Thoracic aorta (tissue), 2 donors: Measurements from ENCODE around the gene NEDD4L. TPM values are rescaled to one million over a fixed set of nuclear protein-coding genes. Genes with fewer than 3 reads are reported as not detected.

Source experiments
- ATAC-seq: fragments of 150-250 bp; one replicate; pipeline ENCODE4 v1.8.0; 2017; ENCODE audit warnings: low read depth; ENCODE audit not compliant: insufficient number of reproducible peaks, low FRiP score
- DNase-seq: peaks from one replicate; pipeline ENCODE4 v3.0.0-alpha.2; 2020; ENCODE audit warnings: low spot score
- H3K27ac ChIP-seq, 2 donors: fragments of 200-600 bp; sonication (generic); 1 replicate in 1 of 2; 2 replicates in 1 of 2; pipeline ENCODE4 v1.5.1; 2016; ENCODE audit warnings: mild to moderate bottlenecking in 2 of 2, moderate library complexity in 2 of 2
- H3K27me3 ChIP-seq: fragments of 200-600 bp; sonication (generic); replicated peaks from 2 replicates; pipeline ENCODE4 v1.6.0; 2016; ENCODE audit warnings: mild to moderate bottlenecking; ENCODE audit not compliant: insufficient read depth
- H3K36me3 ChIP-seq: fragments of 200-600 bp; sonication (generic); one replicate; pipeline ENCODE4 v1.5.1; 2016
- H3K4me1 ChIP-seq, 2 donors: fragments of 200-600 bp; sonication (generic); 1 replicate in 1 of 2; 2 replicates in 1 of 2; pipeline versions ENCODE4 v1.5.1 to v1.6.0; 2016; ENCODE audit warnings: low read depth in 2 of 2, mild to moderate bottlenecking in 1 of 2; ENCODE audit not compliant: control insufficient read depth in 1 of 2
- H3K4me3 ChIP-seq: fragments of 200-600 bp; sonication (generic); 2 replicates; pipeline ENCODE4 v1.5.1; 2016; ENCODE audit warnings: mild to moderate bottlenecking
- H3K9me3 ChIP-seq: fragments of 200-600 bp; sonication (generic); 2 replicates; pipeline ENCODE4 v1.5.1; 2016
- CTCF ChIP-seq: fragments of 200-600 bp; sonication (generic); IDR thresholded peaks from one replicate; pipeline ENCODE4 v1.5.1; 2019; ENCODE audit warnings: antibody characterized with exemption
- total RNA-seq, 2 donors: library from RNA; depleted of rRNA; stranded (reverse); fragments of >200 nt; gene quantifications; one replicate each; pipeline versions ENCODE4 v1.1.0 to v1.2.3, GENCODE V29; 2016

The NEDD4L gene
- total RNA-seq, 2 donors from 2014 or later, result 13.9 to 22.9 TPM

- H3K4me1 ChIP-seq, result no peaks in the 10 kb centered on the region
- no peaks in the 10 kb centered on the region for H3K36me3 ChIP-seq
- no peaks in the 10 kb centered on the region for H3K9me3 ChIP-seq
- no peak overlapping the region for H3K4me3 ChIP-seq
- no peak for ATAC-seq
- no peak for TF ChIP-seq CTCF
- H3K27me3 ChIP-seq, result no peaks in the 10 kb centered on the region
- DNase-seq, result no peak
- H3K27ac ChIP-seq, result no peak overlapping the region
These were observed 25.8 kb downstream of the NEDD4L start for GRCh38 chr18:58069721-58070292.

- TF ChIP-seq CTCF, result no peak
- Histone ChIP-seq H3K9me3 (no peaks in the 10 kb centered on the region), H3K27ac (no peak overlapping the region), H3K27me3 (no peaks in the 10 kb centered on the region), H3K36me3 (no peaks in the 10 kb centered on the region), H3K4me1 (no peaks in the 10 kb centered on the region), H3K4me3 (no peak overlapping the region)
- no peak for DNase-seq
- no peak for ATAC-seq
These were observed 32.0 kb downstream of the NEDD4L start for GRCh38 chr18:58076052-58076451.

GRCh38 chr18:58077329-58077728 is 33.3 kb downstream of the NEDD4L start:
- H3K4me1 ChIP-seq, result no peaks in the 10 kb centered on the region
- DNase-seq (no peak), ATAC-seq (no peak)
- H3K27me3 ChIP-seq, result no peaks in the 10 kb centered on the region
- no peak overlapping the region for H3K27ac ChIP-seq
- no peaks in the 10 kb centered on the region for H3K36me3 ChIP-seq
- H3K9me3 ChIP-seq, result no peaks in the 10 kb centered on the region
- no peak for TF ChIP-seq CTCF
- H3K4me3 ChIP-seq, result no peak overlapping the region

GRCh38 chr18:58078889-58079573 is 35.0 kb downstream of the NEDD4L start:
- H3K9me3 ChIP-seq, result no peaks in the 10 kb centered on the region
- H3K4me1 ChIP-seq, result no peaks in the 10 kb centered on the region
- no peaks in the 10 kb centered on the region for H3K27me3 ChIP-seq
- DNase-seq, result no peak
- no peak for TF ChIP-seq CTCF
- no peak overlapping the region for H3K4me3 ChIP-seq
- no peaks in the 10 kb centered on the region for H3K36me3 ChIP-seq
- ATAC-seq, result no peak
- H3K27ac ChIP-seq, result no peak overlapping the region

- ATAC-seq (no peak), DNase-seq (no peak)
- Histone ChIP-seq H3K36me3 (no peaks in the 10 kb centered on the region), H3K4me1 (no peaks in the 10 kb centered on the region), H3K27me3 (no peaks in the 10 kb centered on the region), H3K4me3 (no peak overlapping the region), H3K9me3 (no peaks in the 10 kb centered on the region), H3K27ac (no peak overlapping the region)
- TF ChIP-seq CTCF, result no peak
These were observed 36.4 kb downstream of the NEDD4L start for GRCh38 chr18:58080451-58080850.
